Prostate gland (tissue), 2 donors: ENCODE data around the gene CSAD.

Source experiments
- CTCF ChIP-seq, 4 experiments: fragments of 200-600 bp in 2 of 4; fragments of 450-650 bp in 2 of 4; sonication (generic) in 2 of 4; IDR thresholded peaks; 1 replicate in 3 of 4; 2 replicates in 1 of 4; pipeline ENCODE4 v1.5.1; 2016 to 2019; ENCODE audit warnings: antibody characterized with exemption in 4 of 4, mild to moderate bottlenecking in 2 of 4, moderate library complexity in 2 of 4
- POLR2A ChIP-seq: fragments of 450-650 bp; IDR thresholded peaks from one replicate; pipeline ENCODE4 v1.6.1; 2016; ENCODE audit warnings: antibody characterized with exemption, mild to moderate bottlenecking

- TF ChIP-seq CTCF (IDR thresholded peaks at IDR 0.05) (no peak), POLR2A (no peak)
These were observed 59.8 kb downstream of the CSAD start for GRCh38 chr12:53120685-53121525.
